IPS-NIHi7 (cell line): Measurements from ENCODE around the gene PRAMEF1.
"Not testable (repeated sequence)": the region's sequence is repeated elsewhere in the genome, so short reads cannot be mapped to it uniquely, and the experiment has no call there.

Experiments used
- DNase-seq: peaks from one replicate; pipeline ENCODE4 v3.0.0; 2012; ENCODE audit warnings: mixed read lengths; ENCODE audit errors: extremely low spot score

Gene PRAMEF1

DNA sequence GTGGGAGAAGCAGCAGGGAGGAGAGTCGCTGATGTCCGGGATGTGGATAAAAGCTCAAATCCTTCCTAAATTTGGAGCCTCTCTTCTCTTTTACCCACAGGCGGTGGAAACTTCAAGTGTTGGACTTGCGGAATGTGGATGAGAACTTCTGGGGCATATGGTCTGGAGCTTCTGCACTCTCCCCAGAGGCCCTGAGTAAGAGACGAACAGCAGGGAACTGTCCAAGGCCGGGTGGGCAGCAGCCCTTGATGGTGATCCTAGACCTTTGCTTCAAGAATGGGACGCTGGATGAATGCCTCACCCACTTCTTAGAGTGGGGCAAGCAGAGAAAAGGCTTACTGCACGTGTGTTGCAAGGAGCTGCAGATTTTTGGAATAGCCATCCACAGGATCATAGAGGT, 15.8 kb upstream of the PRAMEF1 start:
- no peak for DNase-seq

- no peak for DNase-seq
Measured at GRCh38 chr1:12776801-12777557, 14.2 kb upstream of the PRAMEF1 start.

DNA sequence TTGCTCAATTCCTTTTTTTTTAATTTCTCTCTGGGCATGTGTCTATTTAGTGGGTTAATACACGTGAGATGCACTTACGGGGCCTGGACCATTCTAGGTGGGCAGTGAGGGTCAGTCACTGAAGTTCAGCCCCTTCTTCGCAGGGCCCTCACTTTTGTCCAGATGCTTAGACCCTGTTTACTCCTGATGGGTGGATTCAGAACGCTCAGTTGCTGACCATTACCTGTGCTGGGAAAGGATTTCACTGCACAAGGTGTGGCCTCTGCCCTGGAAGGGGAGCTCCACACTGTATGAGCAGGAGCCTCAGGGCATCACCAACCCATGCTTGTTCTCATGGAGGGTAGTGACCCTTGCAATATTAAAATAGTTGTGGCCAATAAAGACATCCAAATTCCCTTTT, 13.1 kb upstream of the PRAMEF1 start:
- no peak for DNase-seq

DNA sequence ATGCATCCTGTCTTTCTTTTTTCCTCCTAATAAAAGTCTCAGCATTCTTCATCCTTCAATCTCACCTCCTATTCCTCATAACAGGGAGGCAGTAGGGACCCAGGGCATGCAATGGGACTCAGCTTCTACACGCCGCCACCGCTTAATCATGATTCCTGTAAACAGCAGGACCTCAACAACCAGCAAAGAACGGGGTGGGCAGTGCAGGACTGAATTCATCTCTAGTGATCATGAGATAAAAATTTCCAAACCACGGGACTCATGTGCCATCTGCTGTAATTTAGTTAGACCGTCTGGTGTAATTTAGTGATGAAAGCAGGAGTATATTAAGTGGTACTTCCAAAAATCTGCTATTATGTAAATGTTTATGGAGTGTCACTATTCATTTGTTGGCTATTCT, 12.3 kb upstream of the PRAMEF1 start:
- DNase-seq: no peak

DNA sequence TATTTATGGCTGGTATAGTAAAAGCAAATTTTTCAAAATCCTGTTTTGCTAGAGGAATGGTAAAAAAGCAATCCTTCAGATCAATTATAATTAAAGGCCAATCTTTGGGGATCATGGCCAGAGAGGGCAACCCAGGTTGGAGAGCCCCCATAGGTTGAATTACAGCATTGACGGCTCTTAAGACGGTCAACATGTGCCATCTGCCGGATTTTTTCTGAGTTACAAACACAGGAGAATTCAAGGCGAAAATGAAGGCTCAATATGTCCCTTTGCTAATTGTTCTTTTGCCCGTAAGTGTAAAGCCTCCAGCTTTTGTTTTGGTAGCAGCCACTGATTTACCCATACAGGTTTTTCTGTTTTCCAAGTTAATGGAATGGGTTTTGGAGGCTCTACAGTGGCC, 9.7 kb upstream of the PRAMEF1 start:
- not testable (repeated sequence) for DNase-seq

- not testable (repeated sequence) for DNase-seq
Measured at GRCh38 chr1:12783783-12784182, 7.4 kb upstream of the PRAMEF1 start.

GRCh38 chr1:12784729-12785128, 6.5 kb upstream of the PRAMEF1 start:
- not testable (repeated sequence) for DNase-seq

- DNase-seq: no peak
Measured at GRCh38 chr1:12798911-12799310, 7.7 kb downstream of the PRAMEF1 start.

- DNase-seq: no peak
Measured at GRCh38 chr1:12799730-12800129, 8.5 kb downstream of the PRAMEF1 start.

- DNase-seq: no peak
Measured at GRCh38 chr1:12809933-12810332, 18.7 kb downstream of the PRAMEF1 start.

- DNase-seq: no peak
Measured at GRCh38 chr1:12810691-12811408, 19.7 kb downstream of the PRAMEF1 start.

DNA sequence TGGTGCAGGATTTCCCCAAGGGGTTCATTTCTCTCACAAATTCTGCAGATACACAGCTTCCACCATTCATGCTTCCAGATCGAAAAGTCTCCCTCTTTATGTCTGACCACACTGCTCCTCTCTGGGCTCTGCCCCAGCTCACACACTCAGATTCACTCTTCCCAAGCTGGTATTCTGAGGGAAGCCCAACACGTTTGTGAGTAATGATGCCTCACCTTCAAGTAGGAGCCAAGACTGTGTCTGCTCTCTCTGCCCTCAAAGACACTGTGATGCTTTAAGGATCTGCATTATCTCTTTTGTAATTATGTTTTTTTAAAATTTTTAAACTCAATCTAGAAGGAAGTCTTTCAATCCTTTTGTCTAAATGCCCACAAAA, 20.2 kb downstream of the PRAMEF1 start:
- no peak for DNase-seq

- DNase-seq: not testable (repeated sequence)
Measured at GRCh38 chr1:12819061-12819460, 27.9 kb downstream of the PRAMEF1 start.

DNA sequence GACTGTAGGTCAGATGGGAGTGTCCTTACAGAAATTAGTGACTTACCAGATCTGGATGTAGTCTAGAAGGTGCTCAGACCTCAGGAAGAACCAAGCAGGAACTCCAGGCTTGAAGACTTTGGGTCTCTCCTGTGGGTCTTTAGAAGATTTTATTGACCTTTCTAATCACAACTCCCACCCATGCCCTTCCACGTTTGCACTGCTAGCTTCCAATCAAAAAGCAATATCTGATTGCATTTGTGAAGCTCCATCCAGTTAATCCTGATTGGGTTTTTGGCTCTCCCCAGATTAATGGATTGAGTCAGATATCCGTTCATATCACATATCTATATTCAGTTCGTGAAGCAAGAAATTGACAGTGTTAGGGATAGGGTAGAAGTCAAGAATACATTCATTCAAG, 40.1 kb downstream of the PRAMEF1 start, which contains the start of gene PRAMEF11:
Gene PRAMEF11 (minus strand): TSS at position 101 of the 400 bp plus-strand sequence. CDS start 2,621 bp downstream, outside the sequence.
- not testable (repeated sequence) for DNase-seq

- DNase-seq: not testable (repeated sequence)
Measured at GRCh38 chr1:12833251-12833650, 42.1 kb downstream of the PRAMEF1 start.
